H1 (cell line): ENCODE data around the gene MRPL54.
A peak's percentile ranks its signal among the peaks of the same experiment; 100 is the strongest.

Experiments
- BACH1 ChIP-seq: IDR thresholded peaks from 2 replicates; pipeline ENCODE4 v1.6.1; 2012; ENCODE audit warnings: low read length, improper control_type of control experiment
- CREB1 ChIP-seq: IDR thresholded peaks from 2 replicates; pipeline ENCODE4 v1.6.1; 2012; ENCODE audit warnings: inconsistent platforms
- EP300 ChIP-seq, 2 experiments: IDR thresholded peaks; 1 replicate in 1 of 2; 2 replicates in 1 of 2; pipeline ENCODE4 v1.6.1; 2011 to 2012; ENCODE audit warnings: low read depth in 2 of 2, low read length in 2 of 2, mild to moderate bottlenecking in 2 of 2, borderline replicate concordance in 1 of 2, inconsistent platforms in 1 of 2, moderate library complexity in 1 of 2
- EZH2 ChIP-seq: fragments of 200-600 bp; sonication (generic); IDR thresholded peaks from 2 replicates; pipeline ENCODE4 v1.7.1; 2012; ENCODE audit warnings: low read depth, mild to moderate bottlenecking, moderate library complexity, low read length, inconsistent platforms; ENCODE audit not compliant: severe bottlenecking
- RFX5 ChIP-seq: IDR thresholded peaks from 2 replicates; pipeline ENCODE4 v1.6.1; 2011; ENCODE audit warnings: low read depth, low read length, improper control_type of control experiment, borderline replicate concordance
- TBP ChIP-seq: IDR thresholded peaks from 2 replicates; pipeline ENCODE4 v1.6.1; 2011; ENCODE audit warnings: low read depth, low read length, improper control_type of control experiment
- TF ChIP-seq, protein P1 (sequence below), 3 experiments: IDR thresholded peaks; 1 replicate in 2 of 3; 2 replicates in 1 of 3; pipeline versions ENCODE4 v1.5.1 to v1.6.1; 2011; ENCODE audit warnings: low read length in 3 of 3, mild to moderate bottlenecking in 3 of 3, inconsistent platforms in 2 of 3, low read depth in 1 of 3, moderate library complexity in 1 of 3; ENCODE audit not compliant: insufficient read depth in 1 of 3; ENCODE audit errors: control extremely low read depth in 1 of 3

DNA sequence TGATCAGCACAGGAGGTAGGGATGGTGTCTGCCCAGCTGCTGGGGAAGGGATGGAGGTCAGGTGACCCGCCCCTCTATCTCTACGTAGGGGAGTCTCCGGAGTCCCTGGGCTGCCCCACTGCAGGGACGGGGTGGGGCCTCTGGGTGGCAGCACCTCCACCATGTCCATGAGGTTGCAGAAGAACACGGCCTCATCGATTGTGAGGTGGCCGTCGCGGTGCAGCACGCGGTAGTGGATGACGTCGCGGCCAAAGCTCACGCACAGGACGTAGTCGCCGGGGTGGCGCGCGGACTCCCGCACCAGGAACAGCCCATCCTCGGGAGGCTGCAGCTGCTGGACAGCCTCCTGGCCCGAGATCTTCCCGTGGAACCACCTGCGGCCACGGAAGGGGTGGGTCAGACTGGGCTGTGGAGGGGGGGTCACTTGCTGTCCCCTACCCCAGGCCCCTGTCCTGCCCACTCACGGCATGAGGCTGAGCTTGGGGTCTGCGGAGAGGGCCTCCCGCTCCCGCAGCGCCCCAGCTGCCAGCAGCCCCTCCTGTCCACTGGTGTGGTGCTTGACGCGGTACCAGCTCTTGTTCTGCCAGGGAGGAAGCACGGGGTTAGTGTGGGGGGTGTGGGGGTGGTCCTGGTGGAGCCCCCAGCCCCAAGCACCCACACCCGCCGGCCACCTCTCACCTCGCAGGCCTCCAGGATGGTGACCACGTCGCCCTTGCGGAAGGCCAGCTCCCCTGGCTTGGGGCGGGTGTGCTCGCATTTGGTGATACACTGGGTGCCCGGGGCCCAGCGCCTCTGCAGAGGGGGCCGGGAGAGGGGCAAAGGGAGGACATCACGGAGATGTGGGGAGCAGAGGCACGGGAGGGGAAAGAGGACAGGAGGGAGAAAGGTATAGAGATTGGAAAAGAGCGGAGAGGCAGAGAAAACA, 21.4 kb downstream of the MRPL54 start:
- TF ChIP-seq EP300 (IDR thresholded peaks at IDR 0.05; ENCODE audit: borderline replicate concordance in 1 of 2, low read depth in 2 of 2, low read length in 2 of 2) = no peak
- TF ChIP-seq, protein P1, sequence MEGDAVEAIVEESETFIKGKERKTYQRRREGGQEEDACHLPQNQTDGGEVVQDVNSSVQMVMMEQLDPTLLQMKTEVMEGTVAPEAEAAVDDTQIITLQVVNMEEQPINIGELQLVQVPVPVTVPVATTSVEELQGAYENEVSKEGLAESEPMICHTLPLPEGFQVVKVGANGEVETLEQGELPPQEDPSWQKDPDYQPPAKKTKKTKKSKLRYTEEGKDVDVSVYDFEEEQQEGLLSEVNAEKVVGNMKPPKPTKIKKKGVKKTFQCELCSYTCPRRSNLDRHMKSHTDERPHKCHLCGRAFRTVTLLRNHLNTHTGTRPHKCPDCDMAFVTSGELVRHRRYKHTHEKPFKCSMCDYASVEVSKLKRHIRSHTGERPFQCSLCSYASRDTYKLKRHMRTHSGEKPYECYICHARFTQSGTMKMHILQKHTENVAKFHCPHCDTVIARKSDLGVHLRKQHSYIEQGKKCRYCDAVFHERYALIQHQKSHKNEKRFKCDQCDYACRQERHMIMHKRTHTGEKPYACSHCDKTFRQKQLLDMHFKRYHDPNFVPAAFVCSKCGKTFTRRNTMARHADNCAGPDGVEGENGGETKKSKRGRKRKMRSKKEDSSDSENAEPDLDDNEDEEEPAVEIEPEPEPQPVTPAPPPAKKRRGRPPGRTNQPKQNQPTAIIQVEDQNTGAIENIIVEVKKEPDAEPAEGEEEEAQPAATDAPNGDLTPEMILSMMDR (IDR thresholded peaks at IDR 0.05; ENCODE audit: control extremely low read depth in 1 of 3, insufficient read depth in 1 of 3, low read depth in 1 of 3, low read length in 3 of 3) = peak; percentile 68 to 87 (median 85)
- TF ChIP-seq RFX5 = no peak
- peak; percentile 73 for TF ChIP-seq CREB1
- no peak for TF ChIP-seq BACH1
- no peak for TF ChIP-seq TBP
- no peak for TF ChIP-seq EZH2
